Spleen (tissue), 11 donors: Measurements from ENCODE around the gene MYO5B. TPM values are rescaled to one million over a fixed set of nuclear protein-coding genes. Genes with fewer than 3 reads are reported as not detected.

Source experiments
- DNase-seq: peaks from one replicate; pipeline ENCODE4 v3.0.0-alpha.2; 2020
- H3K27ac ChIP-seq, 8 donors: fragments of 200-600 bp; sonication (generic) in 7 of 8; 1 replicate in 4 of 8; 2 replicates in 4 of 8; pipeline versions ENCODE4 v1.5.0 to v1.8.0; 2016 to 2021; ENCODE audit warnings: inconsistent platforms in 4 of 8, mild to moderate bottlenecking in 4 of 8, moderate library complexity in 1 of 8
- H3K27me3 ChIP-seq, 7 donors: fragments of 200-600 bp; sonication (generic) in 6 of 7; replicated peaks in 1 of 7; 1 replicate in 4 of 7; 2 replicates in 3 of 7; pipeline versions ENCODE4 v1.5.0 to v1.8.0; 2016 to 2021; ENCODE audit warnings: inconsistent platforms in 3 of 7, mild to moderate bottlenecking in 1 of 7
- H3K36me3 ChIP-seq, 6 donors: fragments of 200-600 bp; sonication (generic) in 5 of 6; 1 replicate in 4 of 6; 2 replicates in 2 of 6; pipeline versions ENCODE4 v1.5.0 to v1.8.0; 2016 to 2021; ENCODE audit warnings: inconsistent platforms in 2 of 6
- H3K4me1 ChIP-seq, 6 donors: fragments of 200-600 bp; sonication (generic) in 5 of 6; 1 replicate in 3 of 6; 2 replicates in 3 of 6; pipeline versions ENCODE4 v1.5.0 to v1.8.0; 2016 to 2021; ENCODE audit warnings: inconsistent platforms in 3 of 6
- H3K4me3 ChIP-seq, 8 donors: fragments of 200-600 bp; sonication (generic) in 7 of 8; 1 replicate in 4 of 8; 2 replicates in 4 of 8; pipeline versions ENCODE4 v1.5.0 to v1.8.0; 2016 to 2021; ENCODE audit warnings: inconsistent platforms in 4 of 8, mild to moderate bottlenecking in 4 of 8, moderate library complexity in 2 of 8
- H3K9me3 ChIP-seq, 8 donors: fragments of 200-600 bp; sonication (generic) in 7 of 8; 1 replicate in 4 of 8; 2 replicates in 4 of 8; pipeline versions ENCODE4 v1.5.0 to v1.8.0; 2016 to 2021; ENCODE audit warnings: inconsistent platforms in 4 of 8
- POLR2A ChIP-seq, 3 donors: fragments of 450-650 bp; IDR thresholded peaks; one replicate each; pipeline ENCODE4 v1.5.1; 2017; ENCODE audit warnings: antibody characterized with exemption in 3 of 3, mild to moderate bottlenecking in 1 of 3
- POLR2AphosphoS5 ChIP-seq, 3 donors: sonication (generic); formaldehyde crosslinking; IDR thresholded peaks; one replicate each; pipeline ENCODE4 v1.5.1; 2017; ENCODE audit warnings: antibody characterized with exemption in 3 of 3
- WGBS, 5 donors: extraction: QIAGEN DNeasy Blood & Tissue Kit in 3 of 5; methylation state at CpG; one replicate each; pipeline versions ENCODE4 v1.1.5 to v1.1.7; 2013 to 2018; 5-methylcytosine and 5-hydroxymethylcytosine counted together
- intact Hi-C: fragments of 100-400 bp; cut with DNase I; formaldehyde crosslinking; loops from one replicate; pipeline ENCODE4 v1.15.0; 2023; ENCODE audit warnings: low total_unique reads
- polyA plus RNA-seq, 3 donors: library from polyadenylated mRNA; stranded (reverse); fragments of 200-250 nt; gene quantifications; one replicate each; pipeline ENCODE4 v1.2.1, GENCODE V29; 2013
- total RNA-seq, 7 donors: library from RNA; depleted of rRNA in 3 of 7; stranded (reverse); fragments of >200 nt in 3 of 7; fragmentation: NEBNext Ultra II Directional in 4 of 7; extraction: Animal tissue kit (Norgen Biotek cat#: 25700) in 4 of 7; gene quantifications; one replicate each; pipeline versions ENCODE4 v1.1.0 to v1.2.1, GENCODE V29; 2016 to 2021
- TF ChIP-seq, protein P1 (sequence below), 11 experiments: fragments of 200-600 bp in 7 of 11; fragments of 450-650 bp in 4 of 11; sonication (generic) in 4 of 11; IDR thresholded peaks in 8 of 11; conservative IDR thresholded peaks in 3 of 11; 1 replicate in 7 of 11; 2 replicates in 4 of 11; pipeline versions ENCODE4 v1.4.0 to v1.8.0; 2016 to 2021; ENCODE audit warnings: antibody characterized with exemption in 11 of 11, inconsistent platforms in 4 of 11, mild to moderate bottlenecking in 1 of 11
- donor health status: healthy with polysubstance abuse.
- donor health status: DM: no; HTN: no; CAD: no; lungs with moderate emphysema.
- donor health status: DM: no; HTN: no; CAD: no.
- donor health status: Bipolar disorder and iron deficiency.
- donor health status: healthy.
- donor health status: DM: no; HTN: no; CAD: no.
- donor health status: DM: yes; HTN: yes; CAD: no.

The MYO5B gene
- total and polyA plus RNA-seq, 10 donors = 0.74 to 6.0 (median 2.4) TPM

DNA sequence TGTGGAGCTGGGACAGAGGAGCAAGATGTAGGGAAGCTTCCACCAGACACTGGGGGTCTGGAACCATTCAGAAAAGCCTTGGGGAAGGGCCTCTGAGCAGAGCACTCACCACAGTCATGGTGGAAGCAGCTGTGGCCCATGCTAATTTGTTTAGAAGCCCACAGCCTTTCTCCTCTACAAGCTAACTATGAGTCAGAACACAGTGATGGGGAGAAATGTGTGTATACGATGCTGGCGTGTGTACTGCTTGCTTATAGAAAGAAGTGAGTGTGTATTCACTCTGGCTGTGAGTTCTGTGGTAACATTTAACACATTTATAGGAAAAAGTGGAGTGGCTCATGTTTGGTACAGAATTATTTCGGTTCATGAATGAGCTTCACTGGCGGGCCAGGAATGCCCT lies 224.6 kb downstream of the MYO5B start:
- H3K4me1 ChIP-seq = no peaks in the 10 kb centered on the region
- 82 to 94% (median 86%) methylated on average over 4 of the region's 4 CpGs for WGBS, 5 donors
- no peak for DNase-seq
- no peaks in the 10 kb centered on the region for H3K9me3 ChIP-seq
- no peak overlapping the region for H3K4me3 ChIP-seq
- no peak overlapping the region for H3K27ac ChIP-seq
- H3K36me3 ChIP-seq = peaks cover 0 to 4% (median 0%) of the 10 kb centered on the region in 6 donors
- intact Hi-C loops = no loop called here
- H3K27me3 ChIP-seq = peaks cover 0 to 3% (median 0%) of the 10 kb centered on the region in 7 donors
- TF ChIP-seq, protein P1, sequence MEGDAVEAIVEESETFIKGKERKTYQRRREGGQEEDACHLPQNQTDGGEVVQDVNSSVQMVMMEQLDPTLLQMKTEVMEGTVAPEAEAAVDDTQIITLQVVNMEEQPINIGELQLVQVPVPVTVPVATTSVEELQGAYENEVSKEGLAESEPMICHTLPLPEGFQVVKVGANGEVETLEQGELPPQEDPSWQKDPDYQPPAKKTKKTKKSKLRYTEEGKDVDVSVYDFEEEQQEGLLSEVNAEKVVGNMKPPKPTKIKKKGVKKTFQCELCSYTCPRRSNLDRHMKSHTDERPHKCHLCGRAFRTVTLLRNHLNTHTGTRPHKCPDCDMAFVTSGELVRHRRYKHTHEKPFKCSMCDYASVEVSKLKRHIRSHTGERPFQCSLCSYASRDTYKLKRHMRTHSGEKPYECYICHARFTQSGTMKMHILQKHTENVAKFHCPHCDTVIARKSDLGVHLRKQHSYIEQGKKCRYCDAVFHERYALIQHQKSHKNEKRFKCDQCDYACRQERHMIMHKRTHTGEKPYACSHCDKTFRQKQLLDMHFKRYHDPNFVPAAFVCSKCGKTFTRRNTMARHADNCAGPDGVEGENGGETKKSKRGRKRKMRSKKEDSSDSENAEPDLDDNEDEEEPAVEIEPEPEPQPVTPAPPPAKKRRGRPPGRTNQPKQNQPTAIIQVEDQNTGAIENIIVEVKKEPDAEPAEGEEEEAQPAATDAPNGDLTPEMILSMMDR (IDR thresholded peaks at IDR 0.05 in 8 of 11, conservative IDR thresholded peaks at IDR 0.05 in 3 of 11) = no peak
- TF ChIP-seq POLR2AphosphoS5 (IDR thresholded peaks at IDR 0.05) (no peak), POLR2A (IDR thresholded peaks at IDR 0.05) (no peak)

DNA sequence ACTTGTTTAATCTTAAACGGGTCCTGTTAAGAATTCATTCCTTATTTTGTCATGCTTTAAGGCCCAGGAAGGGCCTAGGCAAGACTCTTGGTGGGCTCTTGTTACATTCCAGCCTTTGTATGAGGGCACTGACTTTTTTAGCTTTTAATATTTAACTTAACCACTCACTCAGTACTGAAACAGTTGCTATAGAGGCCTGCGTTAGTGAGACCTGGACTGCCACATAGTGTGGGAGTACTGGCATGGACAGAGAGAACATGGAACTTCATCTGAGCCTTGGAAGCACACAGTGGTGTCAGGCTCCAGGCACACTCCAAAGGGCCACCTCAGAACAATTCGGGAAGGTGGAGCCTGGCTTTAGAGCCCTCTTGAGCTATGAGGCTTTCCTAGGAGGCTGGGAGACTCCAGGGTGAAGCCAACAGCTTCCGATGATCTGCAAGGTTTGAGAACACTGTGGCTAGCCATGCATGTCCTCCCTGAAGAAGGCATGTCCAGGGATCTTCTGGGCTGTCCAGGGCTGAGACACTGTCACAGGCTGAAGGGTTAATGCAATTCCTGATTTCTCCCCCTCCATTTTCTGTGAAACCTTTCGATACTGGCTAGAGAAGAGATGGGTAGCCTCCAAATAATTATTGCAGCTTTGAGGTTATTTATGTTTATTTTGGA lies 226.2 kb downstream of the MYO5B start:
- H3K36me3 ChIP-seq = peaks cover 0 to under 1% (median 0%) of the 10 kb centered on the region in 6 donors
- H3K4me1 ChIP-seq = no peaks in the 10 kb centered on the region
- intact Hi-C loops = no loop called here
- DNase-seq = no peak
- H3K4me3 ChIP-seq = no peak overlapping the region
- H3K27me3 ChIP-seq = peaks cover 0 to 3% (median 0%) of the 10 kb centered on the region in 7 donors
- TF ChIP-seq, protein P1 (IDR thresholded peaks at IDR 0.05 in 8 of 11, conservative IDR thresholded peaks at IDR 0.05 in 3 of 11) = no peak
- TF ChIP-seq POLR2AphosphoS5 (IDR thresholded peaks at IDR 0.05) (no peak), POLR2A (IDR thresholded peaks at IDR 0.05) (no peak)
- H3K9me3 ChIP-seq = no peaks in the 10 kb centered on the region
- H3K27ac ChIP-seq = no peak overlapping the region
- WGBS, 5 donors = 70 to 85% (median 83%) methylated on average over 5 of the region's 5 CpGs

DNA sequence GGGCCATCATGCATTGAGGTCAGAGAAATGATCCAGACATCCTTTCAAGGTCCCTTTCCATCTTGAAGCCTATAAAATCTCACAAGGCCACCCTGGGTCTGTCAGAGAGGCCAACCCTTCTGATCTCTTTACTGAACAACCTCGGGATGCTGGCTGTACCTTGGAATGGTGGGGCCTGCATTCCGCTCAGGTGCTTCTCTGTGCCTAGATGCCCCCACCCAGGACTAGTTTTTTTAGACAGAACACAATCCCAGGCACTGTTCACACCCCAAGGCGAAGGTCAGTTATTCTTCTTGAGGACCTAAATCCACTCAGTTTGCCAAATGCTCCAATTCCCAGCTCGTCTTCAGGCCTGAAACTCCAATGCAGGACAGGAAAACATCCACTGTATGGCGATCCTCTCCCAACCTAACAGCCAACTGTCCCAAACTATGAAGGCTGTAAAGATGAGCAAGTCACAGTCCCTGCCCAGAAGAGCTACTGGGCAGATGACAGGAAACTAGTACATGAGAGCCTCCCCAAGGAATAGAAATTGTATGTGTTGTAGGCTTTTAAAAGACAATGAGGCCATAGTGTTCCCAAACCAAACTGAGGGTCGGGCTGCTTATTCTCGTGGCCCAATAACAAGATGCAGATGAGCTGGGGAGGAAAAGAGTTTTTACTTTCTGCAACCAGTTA lies 227.2 kb downstream of the MYO5B start:
- Histone ChIP-seq H3K4me3 (no peak overlapping the region), H3K27ac (no peak overlapping the region), H3K27me3 (peaks cover 0 to 3% (median 0%) of the 10 kb centered on the region in 7 donors), H3K36me3 (no peaks in the 10 kb centered on the region), H3K4me1 (no peaks in the 10 kb centered on the region), H3K9me3 (no peaks in the 10 kb centered on the region)
- intact Hi-C loops = no loop called here
- 75 to 86% (median 81%) methylated on average over 7 of the region's 7 CpGs for WGBS, 5 donors
- DNase-seq = no peak
- TF ChIP-seq, protein P1 (IDR thresholded peaks at IDR 0.05 in 8 of 11, conservative IDR thresholded peaks at IDR 0.05 in 3 of 11) = no peak
- no peak for TF ChIP-seq POLR2A (IDR thresholded peaks at IDR 0.05)
- no peak for TF ChIP-seq POLR2AphosphoS5 (IDR thresholded peaks at IDR 0.05)

DNA sequence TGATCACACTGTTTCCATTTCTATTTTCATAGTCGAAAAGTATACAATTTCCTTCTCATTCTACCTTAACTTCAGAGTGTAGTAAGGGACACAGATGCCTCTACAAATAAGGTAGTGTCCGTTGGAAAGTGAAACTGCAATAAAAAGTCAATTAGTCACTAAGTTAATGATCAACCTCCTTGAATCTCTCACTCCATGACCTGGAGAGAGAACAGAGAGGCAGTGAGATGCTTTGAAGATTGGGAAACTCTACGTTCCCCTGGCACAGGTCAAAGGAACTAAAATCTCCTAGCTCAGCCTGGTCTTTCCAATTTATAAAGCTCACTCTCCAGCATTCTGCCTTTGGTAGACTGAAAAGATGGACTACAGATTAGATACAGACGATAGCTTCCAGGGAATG lies 227.8 kb downstream of the MYO5B start:
- TF ChIP-seq POLR2A (IDR thresholded peaks at IDR 0.05) (no peak), POLR2AphosphoS5 (IDR thresholded peaks at IDR 0.05) (no peak)
- TF ChIP-seq, protein P1 (IDR thresholded peaks at IDR 0.05 in 8 of 11, conservative IDR thresholded peaks at IDR 0.05 in 3 of 11) = no peak
- Histone ChIP-seq H3K4me3 (no peak overlapping the region), H3K4me1 (no peaks in the 10 kb centered on the region), H3K27me3 (peaks cover 0 to 6% (median 0%) of the 10 kb centered on the region in 7 donors), H3K27ac (no peak overlapping the region), H3K9me3 (no peaks in the 10 kb centered on the region), H3K36me3 (no peaks in the 10 kb centered on the region)
- no peak for DNase-seq
- 67 to 83% (median 74%) methylated on average over 4 of the region's 4 CpGs for WGBS, 5 donors
- intact Hi-C loops = no loop called here
